ENCODE measurements around the gene CD1B.
"Not testable (repeated sequence)": the region's sequence is repeated elsewhere in the genome, so short reads cannot be mapped to it uniquely, and the experiment has no call there.

CD1B gene

DNA sequence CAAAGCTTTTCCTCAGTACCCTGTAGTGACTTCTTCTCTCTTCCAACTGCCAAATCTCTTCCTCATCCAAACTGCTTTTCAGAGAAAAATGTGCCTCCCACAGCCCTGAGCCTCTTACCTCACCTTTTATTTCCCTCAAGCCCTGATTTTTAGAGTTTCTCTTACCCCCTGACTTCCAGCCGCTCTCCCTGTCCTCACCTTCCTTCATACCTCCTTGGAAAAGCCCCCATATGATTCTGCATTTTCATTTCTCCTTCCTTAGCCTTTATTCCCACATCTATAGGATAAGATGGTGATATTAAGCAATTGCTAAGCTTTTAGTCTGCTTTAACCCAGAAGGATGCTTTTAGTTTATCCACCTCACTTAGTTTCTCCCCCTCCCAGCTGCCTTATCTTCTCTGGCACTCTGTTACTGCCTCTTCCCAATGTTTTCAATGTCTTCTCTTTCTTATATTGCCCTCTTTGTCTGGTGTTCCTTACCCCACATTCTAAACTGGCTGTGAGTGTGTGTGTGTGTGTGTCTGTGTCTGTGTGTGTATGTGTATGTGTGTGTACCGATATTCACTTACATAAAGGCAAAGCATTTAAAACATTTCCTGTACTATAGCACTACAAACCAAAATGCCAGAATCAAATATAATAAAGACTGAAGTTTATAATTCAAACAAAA is at the start of gene CD1B:
CD1B (minus strand) TSS at position 51 of the 670 bp plus-strand sequence. CDS start 108 bp downstream, outside the sequence.
- no peak within 1 kb of the TSS for H3K4me3 ChIP-seq (replicated peaks; ENCODE audit: low read depth, low read length)

DNA sequence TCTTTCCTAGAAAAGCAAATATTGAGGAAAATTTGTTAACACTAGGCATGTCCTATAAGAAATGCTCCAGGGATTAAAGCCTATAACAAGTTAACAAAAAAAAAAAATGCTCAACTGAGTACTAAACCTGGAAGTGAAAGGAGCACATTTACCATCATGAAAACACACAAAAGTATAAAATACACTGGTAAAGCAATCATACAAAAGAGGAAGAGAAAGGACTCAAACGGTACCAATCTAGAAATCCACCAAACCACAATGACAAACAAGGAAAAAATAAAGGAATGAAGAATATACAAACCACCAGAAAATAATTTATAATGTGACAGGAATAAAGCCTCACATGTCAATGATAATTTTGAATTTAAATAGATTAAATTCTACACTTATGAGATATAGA is 43.5 kb upstream of the CD1B start:
- no peak overlapping the region for H3K4me3 ChIP-seq (replicated peaks; ENCODE audit: low read depth, low read length)
- TF ChIP-seq, protein P1, sequence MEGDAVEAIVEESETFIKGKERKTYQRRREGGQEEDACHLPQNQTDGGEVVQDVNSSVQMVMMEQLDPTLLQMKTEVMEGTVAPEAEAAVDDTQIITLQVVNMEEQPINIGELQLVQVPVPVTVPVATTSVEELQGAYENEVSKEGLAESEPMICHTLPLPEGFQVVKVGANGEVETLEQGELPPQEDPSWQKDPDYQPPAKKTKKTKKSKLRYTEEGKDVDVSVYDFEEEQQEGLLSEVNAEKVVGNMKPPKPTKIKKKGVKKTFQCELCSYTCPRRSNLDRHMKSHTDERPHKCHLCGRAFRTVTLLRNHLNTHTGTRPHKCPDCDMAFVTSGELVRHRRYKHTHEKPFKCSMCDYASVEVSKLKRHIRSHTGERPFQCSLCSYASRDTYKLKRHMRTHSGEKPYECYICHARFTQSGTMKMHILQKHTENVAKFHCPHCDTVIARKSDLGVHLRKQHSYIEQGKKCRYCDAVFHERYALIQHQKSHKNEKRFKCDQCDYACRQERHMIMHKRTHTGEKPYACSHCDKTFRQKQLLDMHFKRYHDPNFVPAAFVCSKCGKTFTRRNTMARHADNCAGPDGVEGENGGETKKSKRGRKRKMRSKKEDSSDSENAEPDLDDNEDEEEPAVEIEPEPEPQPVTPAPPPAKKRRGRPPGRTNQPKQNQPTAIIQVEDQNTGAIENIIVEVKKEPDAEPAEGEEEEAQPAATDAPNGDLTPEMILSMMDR (IDR thresholded peaks at IDR 0.05; ENCODE audit: low read depth, low read length, missing control alignments) = no peak
- no peak for DNase-seq (ENCODE audit: extremely low read depth, low read depth)

More for the DNA sequence above, at the start of gene CD1B:
- TF ChIP-seq, protein P1 (IDR thresholded peaks at IDR 0.05; ENCODE audit: low read depth, low read length, missing control alignments) = no peak
- DNase-seq (ENCODE audit: extremely low read depth, low read depth) = no peak

DNA sequence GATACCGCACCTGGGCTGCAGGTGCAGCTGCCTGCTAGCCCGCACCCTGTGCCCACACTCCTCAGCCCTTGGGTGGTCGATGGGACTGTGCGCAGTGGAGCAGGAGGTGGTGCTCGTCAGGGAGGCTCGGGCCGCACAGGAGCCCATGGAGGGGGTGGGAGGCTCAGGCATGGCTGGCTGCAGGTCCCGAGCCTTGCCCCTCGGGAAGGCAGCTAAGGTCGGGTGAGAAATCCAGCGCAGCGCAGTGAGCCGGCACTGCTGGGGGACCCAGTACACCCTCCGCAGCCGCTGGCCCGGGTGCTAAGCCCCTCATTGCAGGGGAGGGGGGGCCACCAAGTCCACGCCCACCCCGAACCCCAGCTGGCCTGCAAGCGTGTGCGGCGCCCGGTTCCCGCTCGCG is 42.8 kb upstream of the CD1B start:
- H3K4me3 ChIP-seq (replicated peaks; ENCODE audit: low read depth, low read length); DNase-seq (ENCODE audit: extremely low read depth, low read depth): not testable (repeated sequence)

DNA sequence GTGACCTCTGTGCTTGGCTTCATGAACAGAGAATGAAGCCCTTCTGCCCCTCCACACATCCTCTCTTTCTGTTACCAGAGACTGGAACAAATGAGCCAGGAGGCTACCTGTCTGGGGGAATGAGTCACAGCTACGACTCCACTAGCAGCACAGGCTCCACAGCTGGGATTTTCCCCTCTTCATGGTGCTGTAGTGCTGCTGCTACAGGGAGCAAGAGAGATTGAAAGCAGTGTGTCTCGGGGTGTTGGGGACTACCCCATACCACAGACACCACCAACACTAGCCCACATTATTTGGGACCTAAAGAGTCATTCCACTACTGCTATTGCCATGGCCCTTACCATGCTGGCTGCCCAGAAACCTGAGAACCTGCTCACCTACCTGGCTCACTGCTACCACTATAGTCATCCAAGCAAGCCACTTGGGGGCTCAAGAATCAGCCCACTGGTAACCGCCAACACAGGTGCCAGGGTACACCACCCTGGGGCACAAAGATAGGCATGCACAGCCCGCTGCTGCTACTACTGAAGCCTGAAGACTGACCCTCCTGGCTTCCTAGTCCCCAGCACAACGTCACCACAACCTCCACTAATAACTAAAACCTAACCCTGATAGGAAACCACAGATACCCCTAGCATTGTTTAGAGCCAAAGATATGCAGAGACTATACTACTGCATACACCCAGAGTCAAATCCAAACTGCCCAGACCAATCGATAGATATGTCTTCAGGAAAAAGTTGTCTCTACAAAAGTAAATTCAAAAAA is 40.0 kb upstream of the CD1B start:
- no peak overlapping the region for H3K4me3 ChIP-seq (replicated peaks; ENCODE audit: low read depth, low read length)
- DNase-seq (ENCODE audit: extremely low read depth, low read depth) = no peak

DNA sequence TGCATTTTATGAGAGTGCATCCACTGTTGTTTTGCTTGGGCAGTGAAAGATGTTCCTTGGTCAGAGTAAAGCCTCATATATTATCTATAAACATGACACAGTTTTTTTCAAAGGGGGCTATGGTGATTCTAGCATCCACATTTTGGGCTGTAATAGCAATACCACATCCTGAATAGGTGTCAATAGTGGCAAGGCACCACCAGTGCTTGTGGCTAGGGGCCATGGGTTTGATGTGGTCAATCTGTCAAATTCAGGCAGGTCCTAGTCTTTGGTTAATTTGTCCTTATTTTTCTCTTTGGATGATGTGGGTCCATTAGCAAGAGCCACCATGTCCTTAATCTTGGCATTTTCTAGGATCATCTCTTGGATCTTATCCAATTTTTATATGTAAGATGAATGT is 35.5 kb upstream of the CD1B start:
- H3K4me3 ChIP-seq (replicated peaks; ENCODE audit: low read depth, low read length) = no peak overlapping the region
- DNase-seq (ENCODE audit: extremely low read depth, low read depth) = no peak
- TF ChIP-seq, protein P1 (IDR thresholded peaks at IDR 0.05; ENCODE audit: low read depth, low read length, missing control alignments) = no peak

More for the DNA sequence above, 40.0 kb upstream of the CD1B start:
- TF ChIP-seq, protein P1 (IDR thresholded peaks at IDR 0.05; ENCODE audit: low read depth, low read length, missing control alignments) = no peak

DNA sequence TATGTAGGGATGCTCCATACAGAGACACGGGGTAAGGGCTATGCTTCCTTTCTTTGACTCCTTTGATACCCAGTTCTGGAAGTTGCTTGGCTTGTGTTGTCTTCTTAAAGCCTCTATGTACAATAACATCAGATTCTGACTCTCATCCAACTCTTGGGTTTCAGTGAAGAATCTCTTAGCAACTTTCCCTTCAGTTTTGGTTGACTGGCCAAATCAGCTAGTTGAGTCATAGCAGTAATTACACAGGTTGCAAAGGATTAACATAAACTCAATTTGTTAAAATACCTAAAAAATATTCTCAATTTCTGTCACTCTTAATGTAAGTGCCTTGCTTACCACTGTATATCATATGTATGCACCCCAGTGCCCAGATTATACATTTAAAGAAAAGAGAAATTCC is 31.6 kb upstream of the CD1B start:
- DNase-seq (ENCODE audit: extremely low read depth, low read depth) = no peak
- no peak overlapping the region for H3K4me3 ChIP-seq (replicated peaks; ENCODE audit: low read depth, low read length)
- TF ChIP-seq, protein P1 (IDR thresholded peaks at IDR 0.05; ENCODE audit: low read depth, low read length, missing control alignments) = no peak

DNA sequence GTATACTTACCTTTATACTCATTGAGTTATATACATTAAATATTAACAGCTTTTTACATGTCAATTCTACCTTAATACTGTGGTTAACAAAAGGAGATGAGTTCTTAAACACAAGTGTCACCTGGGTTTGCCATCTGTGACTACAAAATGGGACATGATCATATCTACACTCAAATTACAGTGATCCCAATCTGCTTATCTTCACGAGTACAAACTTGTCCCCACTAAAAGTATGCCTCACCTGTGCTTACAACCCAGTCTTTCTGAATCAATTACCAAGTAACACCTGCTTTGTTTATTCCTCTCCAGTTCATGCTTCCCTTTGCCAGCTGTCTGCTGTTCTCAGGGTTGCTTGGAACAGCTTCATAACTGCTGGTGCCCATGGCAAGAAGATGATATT is 31.2 kb upstream of the CD1B start:
- TF ChIP-seq, protein P1 (IDR thresholded peaks at IDR 0.05; ENCODE audit: low read depth, low read length, missing control alignments) = no peak
- DNase-seq (ENCODE audit: extremely low read depth, low read depth) = no peak
- no peak overlapping the region for H3K4me3 ChIP-seq (replicated peaks; ENCODE audit: low read depth, low read length)

Data from HFF-Myc (cell line).